Transverse colon (tissue), 4 donors: ENCODE data around the gene TALDO1. TPM values are rescaled to one million over a fixed set of nuclear protein-coding genes. Genes with fewer than 3 reads are reported as not detected.

ENCODE experiments used
- DNase-seq: peaks from one replicate; pipeline ENCODE4 v3.0.0-alpha.2; 2019
- H3K27ac ChIP-seq, 4 donors: fragments of 200-600 bp; sonication (generic); 2 replicates each; pipeline ENCODE4 v1.5.1; 2016 to 2018; ENCODE audit warnings: inconsistent platforms in 4 of 4
- H3K27me3 ChIP-seq: fragments of 200-600 bp; sonication (generic); 2 replicates; pipeline ENCODE4 v1.5.1; 2017; ENCODE audit warnings: inconsistent platforms
- H3K36me3 ChIP-seq, 4 donors: fragments of 200-600 bp; sonication (generic); 2 replicates each; pipeline ENCODE4 v1.5.1; 2017 to 2019; ENCODE audit warnings: inconsistent platforms in 4 of 4
- H3K4me1 ChIP-seq, 4 donors: fragments of 200-600 bp; sonication (generic); 2 replicates each; pipeline ENCODE4 v1.5.1; 2017 to 2020; ENCODE audit warnings: inconsistent platforms in 4 of 4
- H3K4me3 ChIP-seq, 4 donors: fragments of 200-600 bp; sonication (generic); 1 replicate in 1 of 4; 2 replicates in 3 of 4; pipeline versions ENCODE4 v1.5.1 to v1.6.1; 2017 to 2019; ENCODE audit warnings: inconsistent platforms in 4 of 4
- H3K9me3 ChIP-seq, 2 donors: fragments of 200-600 bp; sonication (generic); 2 replicates each; pipeline ENCODE4 v1.5.1; 2017 to 2019; ENCODE audit warnings: inconsistent platforms in 2 of 2
- CTCF ChIP-seq, 5 experiments: fragments of 200-600 bp in 3 of 5; fragments of 450-650 bp in 2 of 5; sonication (generic) in 3 of 5; IDR thresholded peaks; 1 replicate in 2 of 5; 2 replicates in 3 of 5; pipeline ENCODE4 v1.5.1; 2016 to 2017; ENCODE audit warnings: antibody characterized with exemption in 5 of 5, inconsistent platforms in 3 of 5, mild to moderate bottlenecking in 2 of 5, moderate library complexity in 1 of 5
- EP300 ChIP-seq: sonication (generic); formaldehyde crosslinking; IDR thresholded peaks from one replicate; pipeline ENCODE4 v1.6.1; 2017; ENCODE audit warnings: antibody characterized with exemption, low read depth
- POLR2A ChIP-seq: fragments of 450-650 bp; IDR thresholded peaks from one replicate; pipeline ENCODE4 v1.6.1; 2016; ENCODE audit warnings: antibody characterized with exemption, mild to moderate bottlenecking, moderate library complexity
- POLR2AphosphoS5 ChIP-seq, 3 donors: sonication (generic); formaldehyde crosslinking; IDR thresholded peaks; one replicate each; pipeline ENCODE4 v1.6.1; 2016; ENCODE audit warnings: antibody characterized with exemption in 3 of 3
- WGBS, 2 donors: methylation state at CpG; one replicate each; pipeline ENCODE4 v1.1.5; 2018; ENCODE audit warnings: low coverage in 1 of 2; 5-methylcytosine and 5-hydroxymethylcytosine counted together
- in situ Hi-C, 4 donors: fragments of 200-750 bp; cut with MboI; loops; one replicate each; pipeline versions ENCODE4 v1.15.0 to v1.15.1; 2017; ENCODE audit warnings: low sequenced_read_pairs in 3 of 4, low pct_ligation_motif_present in 1 of 4, low pct_unique_long_range_greater_than_20kb in 1 of 4
- intact Hi-C: fragments of 100-400 bp; cut with DNase I; formaldehyde crosslinking; loops from one replicate; pipeline ENCODE4 v1.15.1; 2023; ENCODE audit warnings: low total_unique reads
- total RNA-seq, 4 donors: library from RNA; depleted of rRNA; stranded (reverse); fragments of >200 nt; gene quantifications; one replicate each; pipeline ENCODE4 v1.1.0, GENCODE V29; 2016

The TALDO1 gene
- total RNA-seq, 4 donors from 2014 or later: 124 to 164 (median 141) TPM

- H3K4me3 ChIP-seq: no peak overlapping the region
- 87% methylated on average over 27 of the region's 31 CpGs; no CpG with 5 or more reads in 1 of the 2 donors for WGBS, 2 donors
- TF ChIP-seq POLR2AphosphoS5 (IDR thresholded peaks at IDR 0.05): no peak
- TF ChIP-seq EP300: no peak
- TF ChIP-seq CTCF (IDR thresholded peaks at IDR 0.05): no peak
- TF ChIP-seq POLR2A: no peak
- intact Hi-C loops: no loop called here
- H3K9me3 ChIP-seq: no peaks in the 10 kb centered on the region
- peaks cover 12% of the 10 kb centered on the region for H3K27me3 ChIP-seq
- peaks cover 16 to 42% (median 32%) of the 10 kb centered on the region in 4 donors for H3K4me1 ChIP-seq
- DNase-seq: no peak
- H3K27ac ChIP-seq: no peak overlapping the region
- in situ Hi-C loops: no loop called here
- no peaks in the 10 kb centered on the region for H3K36me3 ChIP-seq
These were observed 46.9 kb downstream of the TALDO1 start for GRCh38 chr11:794013-794765.

GRCh38 chr11:794766-795633 is 47.7 kb downstream of the TALDO1 start:
- in situ Hi-C loops: no loop called here
- intact Hi-C loops: no loop called here
- Histone ChIP-seq H3K4me3 (peak overlapping the region; percentile 44 to 75 (median 65)), H3K9me3 (no peaks in the 10 kb centered on the region), H3K4me1 (peaks cover 16 to 36% (median 30%) of the 10 kb centered on the region in 4 donors), H3K27ac (peak overlapping the region; percentile 81 to 94 (median 88)), H3K36me3 (no peaks in the 10 kb centered on the region), H3K27me3 (peaks cover 4% of the 10 kb centered on the region)
- DNase-seq: peak; percentile 43
- TF ChIP-seq POLR2AphosphoS5 (IDR thresholded peaks at IDR 0.05): no peak
- TF ChIP-seq POLR2A: no peak
- TF ChIP-seq CTCF (IDR thresholded peaks at IDR 0.05): no peak
- TF ChIP-seq EP300: no peak
- 40 to 41% methylated on average over 2 to 38 of the region's 38 CpGs for WGBS, 2 donors

- no peaks in the 10 kb centered on the region for H3K36me3 ChIP-seq
- WGBS, 2 donors: 0% methylated on average over 11 of the region's 26 CpGs; no CpG with 5 or more reads in 1 of the 2 donors
- intact Hi-C loops: no loop called here
These were observed 48.6 kb downstream of the TALDO1 start for GRCh38 chr11:795634-796564.

More at GRCh38 chr11:795634-796564, 48.6 kb downstream of the TALDO1 start:
- TF ChIP-seq POLR2AphosphoS5 (IDR thresholded peaks at IDR 0.05): peak; percentile 48 to 57 (median 52)
- TF ChIP-seq CTCF (IDR thresholded peaks at IDR 0.05): no peak
- TF ChIP-seq EP300: no peak
- peak; percentile 35 for TF ChIP-seq POLR2A
- no peaks in the 10 kb centered on the region for H3K27me3 ChIP-seq
- H3K4me3 ChIP-seq: peak overlapping the region; percentile 44 to 75 (median 65)
- peak; percentile 81 for DNase-seq
- in situ Hi-C loops: no loop called here
- H3K4me1 ChIP-seq: peaks cover 16 to 35% (median 30%) of the 10 kb centered on the region in 4 donors
- H3K9me3 ChIP-seq: no peaks in the 10 kb centered on the region
- H3K27ac ChIP-seq: peak overlapping the region; percentile 81 to 94 (median 88)
